22Rv1 (cell line): ENCODE data around the gene PWWP2B.

Experiments
- CTCF ChIP-seq: fragments of 450-650 bp; IDR thresholded peaks from 2 replicates; pipeline ENCODE4 v1.5.1; 2017; ENCODE audit warnings: mild to moderate bottlenecking
- ZFX ChIP-seq: fragments of 450-650 bp; IDR thresholded peaks from 2 replicates; pipeline ENCODE4 v1.6.1; 2017; ENCODE audit warnings: antibody characterized with exemption, borderline replicate concordance

DNA sequence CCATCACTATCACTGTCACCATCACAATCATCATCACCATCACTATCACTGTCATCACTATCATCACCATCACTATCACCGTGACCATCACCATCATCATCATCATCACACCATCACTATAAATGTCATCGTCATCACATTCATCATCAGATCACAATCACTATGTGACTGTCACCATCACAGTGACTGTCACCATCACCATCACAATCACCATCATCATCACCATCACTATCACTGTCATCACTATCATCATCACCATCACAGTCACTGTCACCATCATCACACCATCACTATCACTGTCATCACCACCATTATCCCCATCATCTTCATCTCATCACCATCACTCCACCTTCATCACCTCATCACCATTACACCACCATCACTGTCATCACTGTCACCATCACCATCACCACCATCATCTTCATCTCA lies 31.0 kb downstream of the PWWP2B start:
- TF ChIP-seq CTCF: no peak
- TF ChIP-seq ZFX: no peak
